Panc1 (cell line): ENCODE results near the gene CRYAA. TPM values are rescaled to one million over a fixed set of nuclear protein-coding genes. Genes with fewer than 3 reads are reported as not detected.
A peak's percentile ranks its signal among the peaks of the same experiment; 100 is the strongest.

Experiments
- ATAC-seq: fragments of 200-7000 bp; cut with Tn5 transposase; 2 replicates; pipeline ENCODE4 v1.9.1; 2020; ENCODE audit warnings: mild to moderate bottlenecking, moderate library complexity
- BruUV-seq: library from RNA; stranded (reverse); fragments of 400-500 nt; replicated peaks from 2 replicates; lab custom pipeline; 2021; lab: Mats Ljungman, UMichigan
- CTCF ChIA-PET: fragments of 300-600 bp; sonication (Branson Sonifier 250); formaldehyde crosslinking; loops from one replicate; lab custom pipeline; 2022; ENCODE audit warnings: antibody characterized with exemption; lab: Charles Lee
- POLR2A ChIA-PET: fragments of 300-600 bp; sonication (Branson Sonifier 250); formaldehyde crosslinking; loops from one replicate; lab custom pipeline; 2022; ENCODE audit warnings: antibody characterized with exemption; lab: Charles Lee
- DNase-seq: peaks from one replicate; pipeline ENCODE4 v3.0.0-alpha.2; 2010; ENCODE audit warnings: low read depth, low spot score
- H3K27ac ChIP-seq: 2 replicates; pipeline ENCODE4 v1.5.1; 2011; ENCODE audit warnings: mild to moderate bottlenecking, low read length, inconsistent platforms
- H3K27me3 ChIP-seq: fragments of 200-500 bp; sonication (Bioruptor generic); 2 replicates; pipeline ENCODE4 v1.6.0; 2014; ENCODE audit warnings: low read length, inconsistent platforms; ENCODE audit not compliant: control insufficient read depth, insufficient read depth
- H3K36me3 ChIP-seq: fragments of 200-500 bp; sonication (Bioruptor generic); 2 replicates; pipeline ENCODE4 v1.5.1; 2014; ENCODE audit warnings: inconsistent platforms, mild to moderate bottlenecking, low read length, moderate library complexity; ENCODE audit not compliant: control insufficient read depth, insufficient read depth
- H3K4me1 ChIP-seq: 2 replicates; pipeline ENCODE4 v1.5.1; 2011; ENCODE audit warnings: inconsistent platforms, mild to moderate bottlenecking, low read length, moderate library complexity; ENCODE audit not compliant: control insufficient read depth, insufficient read depth
- H3K4me3 ChIP-seq, 2 experiments: 2 replicates each; pipeline ENCODE4 v1.5.1; 2011 to 2012; ENCODE audit warnings: low read depth in 2 of 2, low read length in 2 of 2, mild to moderate bottlenecking in 2 of 2, inconsistent platforms in 1 of 2, moderate library complexity in 1 of 2
- H3K9me3 ChIP-seq: fragments of 200-500 bp; sonication (Bioruptor generic); 2 replicates; pipeline ENCODE4 v1.5.1; 2014; ENCODE audit warnings: low read depth, mild to moderate bottlenecking, inconsistent platforms, low read length, moderate library complexity; ENCODE audit not compliant: control insufficient read depth, insufficient read depth
- CTCF ChIP-seq: fragments of 450-650 bp; IDR thresholded peaks from 2 replicates; pipeline ENCODE4 v1.5.1; 2017; ENCODE audit warnings: mild to moderate bottlenecking
- POLR2AphosphoS5 ChIP-seq: IDR thresholded peaks from 2 replicates; pipeline ENCODE4 v1.6.1; 2012; ENCODE audit warnings: mild to moderate bottlenecking, low read depth, low read length, moderate library complexity
- REST ChIP-seq, 2 experiments: IDR thresholded peaks; 2 replicates each; pipeline ENCODE4 v1.6.1; 2011 to 2012; ENCODE audit warnings: low read depth in 2 of 2, control low read depth in 1 of 2, low read length in 1 of 2, mild to moderate bottlenecking in 1 of 2, moderate library complexity in 1 of 2; ENCODE audit not compliant: insufficient read depth in 1 of 2
- SIN3A ChIP-seq: IDR thresholded peaks from 2 replicates; pipeline ENCODE4 v1.6.1; 2012; ENCODE audit warnings: low read depth, mild to moderate bottlenecking, low read length, moderate library complexity, borderline replicate concordance; ENCODE audit not compliant: insufficient read depth
- TCF7L2 ChIP-seq: IDR thresholded peaks from 2 replicates; pipeline ENCODE4 v1.6.1; 2011; ENCODE audit warnings: mild to moderate bottlenecking, low read depth, low read length, inconsistent platforms
- in situ Hi-C: cut with HindIII; loops from 2 replicates; pipeline ENCODE4 v1.10.0; 2016; ENCODE audit warnings: low sequenced_read_pairs, low pct_unique_long_range_greater_than_20kb
- intact Hi-C: fragments of 100-400 bp; cut with micrococcal nuclease; formaldehyde crosslinking; loops from one replicate; pipeline ENCODE4 v1.10.0; 2022; ENCODE audit not compliant: unreplicated experiment
- total RNA-seq: library from RNA; stranded (reverse); gene quantifications from one replicate; pipeline ENCODE4 v1.2.1, GENCODE V29; 2021; ENCODE audit not compliant: unreplicated experiment

The CRYAA gene
- total RNA-seq, 1 experiment from 2014 or later: 2.1 TPM

DNA sequence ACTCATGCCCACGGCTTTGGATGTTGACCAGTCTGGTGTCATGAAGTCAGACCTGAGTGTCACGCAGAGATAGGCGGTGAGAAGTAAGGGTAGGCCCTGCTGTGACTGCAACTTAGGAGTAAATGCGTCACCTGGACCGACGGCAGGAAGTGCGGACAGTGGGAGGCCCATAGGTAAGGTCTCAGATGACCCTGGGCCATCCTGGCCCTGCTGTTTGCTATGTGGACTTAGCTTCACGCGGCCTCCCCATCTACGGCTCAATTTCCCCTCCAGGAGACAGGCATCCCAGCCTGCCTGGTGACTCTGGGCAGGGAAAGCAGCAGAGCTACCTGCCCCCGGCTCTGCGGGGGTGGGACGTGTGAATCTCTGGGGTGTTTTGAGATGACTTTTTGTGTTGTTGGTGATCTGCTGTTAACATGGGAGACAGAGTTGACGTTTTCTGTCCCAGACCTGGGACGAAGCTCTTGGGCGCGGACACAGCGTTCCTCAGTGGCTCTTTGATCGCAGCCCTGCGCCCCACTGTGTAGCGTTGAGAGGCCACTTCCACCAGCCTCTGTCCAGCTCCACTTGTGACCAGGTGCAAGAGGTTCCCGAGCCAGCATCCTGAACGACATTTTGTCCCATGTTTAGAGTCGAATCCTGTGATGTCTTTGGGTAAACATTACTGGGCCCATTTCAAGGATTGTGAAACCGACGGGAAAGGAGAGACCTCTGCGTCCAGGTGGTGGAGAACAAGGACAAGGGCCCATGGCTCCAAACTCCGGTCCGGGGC is 39.9 kb downstream of the CRYAA start:
- H3K4me1 ChIP-seq: no peaks in the 10 kb centered on the region
- ChIA-PET CTCF (no interaction called here), POLR2A (interaction anchor here (0.6 kb wide), 1 partner anchor 746 kb away, joined by 4 read pairs; no protein-coding TSS in a partner anchor)
- no peaks in the 10 kb centered on the region for H3K36me3 ChIP-seq
- DNase-seq (no peak), ATAC-seq (no peak)
- in situ Hi-C loops (no loop called here), intact Hi-C loops (no loop called here)
- H3K27me3 ChIP-seq: no peaks in the 10 kb centered on the region
- TF ChIP-seq REST (IDR thresholded peaks at IDR 0.05; ENCODE audit: insufficient read depth in 1 of 2, low read depth in 2 of 2, low read length in 1 of 2) (no peak), TCF7L2 (no peak), POLR2AphosphoS5 (no peak), CTCF (no peak), SIN3A (no peak)
- H3K9me3 ChIP-seq: no peaks in the 10 kb centered on the region
- H3K27ac ChIP-seq: no peak overlapping the region
- no peak overlapping the region for H3K4me3 ChIP-seq
- BruUV-seq: no TSS peak

GRCh38 chr21:43209575-43210453 is 41.0 kb downstream of the CRYAA start:
- Histone ChIP-seq H3K36me3 (no peaks in the 10 kb centered on the region), H3K4me1 (no peaks in the 10 kb centered on the region), H3K27me3 (no peaks in the 10 kb centered on the region), H3K27ac (no peak overlapping the region), H3K9me3 (no peaks in the 10 kb centered on the region), H3K4me3 (no peak overlapping the region)
- ChIA-PET CTCF (no interaction called here), POLR2A (no interaction called here)
- DNase-seq: peak; percentile 13
- no peak for TF ChIP-seq POLR2AphosphoS5
- no TSS peak for BruUV-seq
- intact Hi-C loops (no loop called here), in situ Hi-C loops (no loop called here)
- peak; percentile 85 for ATAC-seq
